Measurements from ENCODE around the gene PCDH20.

PCDH20 gene

DNA sequence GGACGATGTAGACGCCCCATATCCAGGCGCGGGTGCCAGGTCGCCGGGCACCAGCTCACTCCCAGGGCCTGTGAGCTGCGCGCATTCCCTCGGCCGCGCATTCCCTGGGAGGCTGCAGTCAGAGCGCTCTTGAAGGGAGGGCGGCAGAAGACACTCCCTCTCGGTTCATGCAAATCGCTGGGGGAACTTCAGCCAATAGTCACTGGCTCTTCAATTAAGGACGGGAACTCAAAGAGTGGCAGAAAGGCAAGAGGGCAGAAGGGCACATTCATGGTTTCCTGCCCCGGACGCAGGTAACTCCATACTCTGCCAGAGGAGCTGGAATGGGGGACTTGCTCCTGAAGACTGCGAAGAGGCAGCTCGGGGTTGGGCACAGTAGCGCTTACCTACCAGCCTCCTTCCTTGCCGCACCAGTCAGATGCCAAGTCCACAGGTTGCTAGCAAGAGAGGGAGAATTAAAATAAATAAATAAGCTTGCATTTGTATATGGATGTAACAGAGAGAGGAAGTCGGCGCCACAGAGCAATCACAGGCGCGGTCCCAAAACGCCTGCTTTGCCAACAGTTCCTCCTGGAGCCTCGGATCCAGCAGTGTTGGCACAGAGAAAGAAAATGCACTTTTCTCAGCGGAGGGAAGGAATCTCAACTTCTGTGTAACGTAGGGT, 459 bp downstream of the PCDH20 start:
- Mint-ChIP-seq H3K9me3 (no peaks in the 10 kb centered on the region), H3K4me1 (peaks cover 45% of the 10 kb centered on the region), H3K27me3 (ENCODE audit: low read depth, poor library complexity) (peaks cover 59% of the 10 kb centered on the region), H3K4me3 (peak overlapping the region; percentile 95), H3K36me3 (ENCODE audit: low read depth) (no peaks in the 10 kb centered on the region), H3K27ac (no peak overlapping the region)
- TF ChIP-seq, protein P1, sequence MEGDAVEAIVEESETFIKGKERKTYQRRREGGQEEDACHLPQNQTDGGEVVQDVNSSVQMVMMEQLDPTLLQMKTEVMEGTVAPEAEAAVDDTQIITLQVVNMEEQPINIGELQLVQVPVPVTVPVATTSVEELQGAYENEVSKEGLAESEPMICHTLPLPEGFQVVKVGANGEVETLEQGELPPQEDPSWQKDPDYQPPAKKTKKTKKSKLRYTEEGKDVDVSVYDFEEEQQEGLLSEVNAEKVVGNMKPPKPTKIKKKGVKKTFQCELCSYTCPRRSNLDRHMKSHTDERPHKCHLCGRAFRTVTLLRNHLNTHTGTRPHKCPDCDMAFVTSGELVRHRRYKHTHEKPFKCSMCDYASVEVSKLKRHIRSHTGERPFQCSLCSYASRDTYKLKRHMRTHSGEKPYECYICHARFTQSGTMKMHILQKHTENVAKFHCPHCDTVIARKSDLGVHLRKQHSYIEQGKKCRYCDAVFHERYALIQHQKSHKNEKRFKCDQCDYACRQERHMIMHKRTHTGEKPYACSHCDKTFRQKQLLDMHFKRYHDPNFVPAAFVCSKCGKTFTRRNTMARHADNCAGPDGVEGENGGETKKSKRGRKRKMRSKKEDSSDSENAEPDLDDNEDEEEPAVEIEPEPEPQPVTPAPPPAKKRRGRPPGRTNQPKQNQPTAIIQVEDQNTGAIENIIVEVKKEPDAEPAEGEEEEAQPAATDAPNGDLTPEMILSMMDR (IDR thresholded peaks at IDR 0.05) = no peak
- peak; percentile 81 for DNase-seq

DNA sequence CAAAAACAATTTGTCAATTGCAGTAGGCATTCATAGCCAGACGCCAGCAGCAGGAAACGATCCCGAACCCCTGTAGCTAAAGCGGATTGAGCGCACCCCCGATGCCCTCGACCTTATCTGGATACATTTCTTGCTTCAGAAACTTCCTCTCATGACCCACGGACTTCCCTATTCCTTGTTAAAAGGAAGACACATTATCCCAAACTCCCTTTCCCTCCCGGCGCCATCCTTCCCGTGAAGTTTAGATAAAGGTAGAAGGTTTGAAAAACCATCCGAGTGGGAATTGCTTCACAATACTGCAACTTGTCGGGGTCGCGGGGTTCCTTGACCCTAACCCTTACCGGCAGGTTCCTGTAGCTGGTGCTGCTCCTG, 977 bp downstream of the PCDH20 start:
- Mint-ChIP-seq H3K4me1 (peaks cover 45% of the 10 kb centered on the region), H3K27ac (no peak overlapping the region), H3K4me3 (peak overlapping the region; percentile 95), H3K27me3 (ENCODE audit: low read depth, poor library complexity) (peaks cover 59% of the 10 kb centered on the region), H3K36me3 (ENCODE audit: low read depth) (no peaks in the 10 kb centered on the region), H3K9me3 (no peaks in the 10 kb centered on the region)
- TF ChIP-seq, protein P1 (IDR thresholded peaks at IDR 0.05) = no peak
- DNase-seq = no peak

DNA sequence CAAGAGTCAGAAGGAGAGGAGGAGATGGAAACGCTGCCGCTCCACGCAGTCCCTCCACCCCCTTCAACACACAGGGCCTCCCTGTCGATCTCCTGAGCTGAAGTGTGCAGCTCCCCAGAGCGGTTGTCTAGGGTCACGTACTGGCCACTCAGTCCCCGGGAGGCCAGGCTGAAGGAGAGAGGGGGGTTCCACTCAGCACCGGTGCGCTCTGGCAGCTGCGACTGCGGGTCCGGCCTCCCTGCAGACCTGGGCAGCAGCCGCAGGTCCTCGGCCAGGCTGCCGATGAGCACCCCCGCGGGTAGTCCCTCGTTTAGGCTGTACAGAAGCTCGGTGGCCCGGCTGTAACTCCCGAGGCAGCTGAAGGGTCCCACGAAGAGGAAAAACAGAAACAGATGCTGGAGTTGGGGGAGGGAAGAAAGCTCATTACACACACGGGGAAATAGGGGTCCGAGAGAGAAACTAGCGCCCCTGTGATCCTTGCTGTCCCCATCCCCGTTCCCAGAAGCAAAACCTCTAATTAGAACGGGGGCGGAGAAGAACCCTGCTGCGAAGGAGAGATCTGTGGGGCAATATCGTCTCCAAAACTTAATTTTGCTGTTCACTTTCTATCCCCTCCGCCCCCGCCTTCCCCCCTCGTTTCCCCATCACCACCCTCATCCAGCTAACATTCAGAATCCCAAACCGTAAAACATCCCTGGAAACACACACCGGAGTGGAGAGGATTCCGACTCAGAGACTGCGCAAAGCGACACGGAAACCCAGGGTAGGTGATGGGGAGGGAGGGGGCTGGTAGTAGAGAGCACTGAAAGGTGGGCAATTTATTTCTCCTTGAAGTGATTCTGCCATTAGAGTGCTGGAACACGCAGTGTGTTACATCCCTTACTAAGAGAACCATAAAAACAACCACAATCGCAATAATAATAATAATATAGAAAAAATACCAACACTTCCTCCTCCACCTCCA, 1.8 kb downstream of the PCDH20 start:
- TF ChIP-seq, protein P1 (IDR thresholded peaks at IDR 0.05) = no peak
- Mint-ChIP-seq H3K36me3 (ENCODE audit: low read depth) (no peaks in the 10 kb centered on the region), H3K27me3 (ENCODE audit: low read depth, poor library complexity) (peaks cover 59% of the 10 kb centered on the region), H3K9me3 (no peaks in the 10 kb centered on the region), H3K27ac (no peak overlapping the region), H3K4me3 (peak overlapping the region; percentile 95), H3K4me1 (peaks cover 45% of the 10 kb centered on the region)
- DNase-seq = peak; percentile 47

DNA sequence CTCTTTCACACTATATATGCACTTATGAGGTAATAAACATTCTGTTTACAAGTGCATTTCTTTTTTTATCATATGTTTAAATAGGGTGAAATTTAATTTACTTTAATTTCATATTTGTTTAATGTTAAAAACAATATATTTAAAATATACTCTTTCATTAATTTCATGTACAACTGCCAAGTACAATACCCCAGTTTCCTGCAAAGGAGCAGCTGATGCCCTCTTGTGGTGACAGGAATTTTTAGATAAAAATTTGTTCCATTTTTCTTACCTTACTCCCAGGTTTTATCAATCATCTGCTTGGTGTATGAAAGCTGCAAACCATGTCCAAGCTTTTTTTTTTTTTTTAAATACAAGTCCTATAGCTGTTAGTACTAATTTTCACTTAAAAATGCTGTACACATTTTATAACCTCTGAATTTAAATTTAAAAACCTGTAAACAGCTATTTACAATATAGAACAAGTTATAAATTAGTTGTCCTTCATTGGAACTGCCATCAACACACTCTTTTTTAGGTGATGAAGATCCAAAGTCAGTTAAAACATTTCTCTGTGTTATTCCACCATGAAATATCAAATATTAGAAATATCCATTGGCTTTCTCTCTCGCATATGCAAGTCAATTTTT, 4.9 kb downstream of the PCDH20 start:
- H3K4me3 Mint-ChIP-seq = no peak overlapping the region
- no peak overlapping the region for H3K27ac Mint-ChIP-seq
- peaks cover 25% of the 10 kb centered on the region for H3K4me1 Mint-ChIP-seq
- no peaks in the 10 kb centered on the region for H3K36me3 Mint-ChIP-seq (ENCODE audit: low read depth)
- no peak for DNase-seq
- no peaks in the 10 kb centered on the region for H3K9me3 Mint-ChIP-seq
- peaks cover 52% of the 10 kb centered on the region for H3K27me3 Mint-ChIP-seq (ENCODE audit: low read depth, poor library complexity)
- TF ChIP-seq, protein P1 (IDR thresholded peaks at IDR 0.05) = peak; percentile 64

DNA sequence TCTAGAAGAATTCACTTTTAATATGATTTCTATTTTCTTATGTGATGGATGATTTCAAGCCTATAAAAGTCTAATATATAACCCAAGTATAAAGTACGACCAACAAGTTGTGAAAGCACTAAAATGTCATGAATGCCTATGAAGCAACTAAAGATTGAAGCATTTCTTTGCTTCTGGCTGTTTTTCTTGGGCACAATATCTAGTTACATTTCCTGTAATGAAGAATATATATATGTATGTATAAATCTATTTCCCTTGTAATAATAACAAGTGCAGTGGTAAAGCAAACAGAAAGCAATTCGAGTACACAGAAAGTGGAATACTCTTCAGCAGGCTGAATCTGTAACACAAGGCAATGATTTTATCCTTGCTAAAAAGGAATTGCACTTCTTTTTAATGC, 5.4 kb downstream of the PCDH20 start:
- Mint-ChIP-seq H3K9me3 (no peaks in the 10 kb centered on the region), H3K4me3 (no peak overlapping the region), H3K4me1 (peaks cover 20% of the 10 kb centered on the region), H3K27ac (no peak overlapping the region), H3K27me3 (ENCODE audit: low read depth, poor library complexity) (peaks cover 47% of the 10 kb centered on the region), H3K36me3 (ENCODE audit: low read depth) (no peaks in the 10 kb centered on the region)
- TF ChIP-seq, protein P1 (IDR thresholded peaks at IDR 0.05) = no peak
- no peak for DNase-seq
